T-helper 1 cell treated with Interleukin-12 subunit alpha and Interleukin-12 subunit beta and Interleukin-4 antibody, amounts not matched to agents 30 μg/mL and 1 μg/mL, for 36 hours (primary cell): ENCODE measurements around the gene CHN2.

Experiments used
- H3K27ac Mint-ChIP-seq: one replicate; pipeline ENCODE4 v1.8.0; 2021; ENCODE audit warnings: mild to moderate bottlenecking, mixed read lengths
- H3K27me3 Mint-ChIP-seq: one replicate; pipeline ENCODE4 v1.8.0; 2021; ENCODE audit warnings: low read depth, mixed read lengths
- H3K36me3 Mint-ChIP-seq: one replicate; pipeline ENCODE4 v1.8.0; 2021; ENCODE audit warnings: low read depth, mixed read lengths
- H3K4me1 Mint-ChIP-seq: one replicate; pipeline ENCODE4 v1.8.0; 2021; ENCODE audit warnings: low read depth, mixed read lengths
- H3K4me3 Mint-ChIP-seq: one replicate; pipeline ENCODE4 v1.8.0; 2021; ENCODE audit warnings: mild to moderate bottlenecking, moderate library complexity, mixed read lengths
- H3K9me3 Mint-ChIP-seq: one replicate; pipeline ENCODE4 v1.8.0; 2021; ENCODE audit warnings: mixed read lengths

CHN2 gene

GRCh38 chr7:29320577-29320976, 126.0 kb downstream of the CHN2 start:
- Mint-ChIP-seq H3K27me3 (peaks cover 6% of the 10 kb centered on the region), H3K27ac (no peak overlapping the region)

GRCh38 chr7:29322023-29322712, 127.6 kb downstream of the CHN2 start:
- Mint-ChIP-seq H3K27ac (no peak overlapping the region), H3K9me3 (no peaks in the 10 kb centered on the region), H3K4me3 (no peak overlapping the region), H3K4me1 (no peaks in the 10 kb centered on the region), H3K27me3 (peaks cover 11% of the 10 kb centered on the region), H3K36me3 (no peaks in the 10 kb centered on the region)

More at GRCh38 chr7:29320577-29320976, 126.0 kb downstream of the CHN2 start:
- no peaks in the 10 kb centered on the region for H3K4me1 Mint-ChIP-seq
- H3K4me3 Mint-ChIP-seq, result no peak overlapping the region
- no peaks in the 10 kb centered on the region for H3K36me3 Mint-ChIP-seq
- H3K9me3 Mint-ChIP-seq, result no peaks in the 10 kb centered on the region

- no peaks in the 10 kb centered on the region for H3K36me3 Mint-ChIP-seq
- H3K4me3 Mint-ChIP-seq, result no peak overlapping the region
- no peaks in the 10 kb centered on the region for H3K9me3 Mint-ChIP-seq
- H3K27me3 Mint-ChIP-seq, result peaks cover 8% of the 10 kb centered on the region
- H3K4me1 Mint-ChIP-seq, result no peaks in the 10 kb centered on the region
- no peak overlapping the region for H3K27ac Mint-ChIP-seq
Observed at GRCh38 chr7:29325476-29325875, 130.9 kb downstream of the CHN2 start.

- H3K4me1 Mint-ChIP-seq, result no peaks in the 10 kb centered on the region
- no peak overlapping the region for H3K4me3 Mint-ChIP-seq
- H3K9me3 Mint-ChIP-seq, result no peaks in the 10 kb centered on the region
- no peak overlapping the region for H3K27ac Mint-ChIP-seq
- peaks cover 8% of the 10 kb centered on the region for H3K27me3 Mint-ChIP-seq
- no peaks in the 10 kb centered on the region for H3K36me3 Mint-ChIP-seq
Observed at GRCh38 chr7:29326864-29327263, 132.3 kb downstream of the CHN2 start.

GRCh38 chr7:29327455-29327854, 132.9 kb downstream of the CHN2 start:
- H3K4me3 Mint-ChIP-seq, result no peak overlapping the region
- H3K4me1 Mint-ChIP-seq, result no peaks in the 10 kb centered on the region
- no peak overlapping the region for H3K27ac Mint-ChIP-seq
- H3K27me3 Mint-ChIP-seq, result peaks cover 8% of the 10 kb centered on the region
- H3K36me3 Mint-ChIP-seq, result no peaks in the 10 kb centered on the region
- H3K9me3 Mint-ChIP-seq, result no peaks in the 10 kb centered on the region

- H3K36me3 Mint-ChIP-seq, result no peaks in the 10 kb centered on the region
- H3K4me1 Mint-ChIP-seq, result no peaks in the 10 kb centered on the region
- H3K9me3 Mint-ChIP-seq, result no peaks in the 10 kb centered on the region
- no peak overlapping the region for H3K27ac Mint-ChIP-seq
- no peak overlapping the region for H3K4me3 Mint-ChIP-seq
- H3K27me3 Mint-ChIP-seq, result peaks cover 12% of the 10 kb centered on the region
Observed at GRCh38 chr7:29328045-29328444, 133.5 kb downstream of the CHN2 start.

- Mint-ChIP-seq H3K27ac (no peak overlapping the region), H3K9me3 (no peaks in the 10 kb centered on the region)
Observed at GRCh38 chr7:29328811-29329210, 134.2 kb downstream of the CHN2 start.

GRCh38 chr7:29329686-29330085, 135.1 kb downstream of the CHN2 start:
- Mint-ChIP-seq H3K4me1 (no peaks in the 10 kb centered on the region), H3K36me3 (no peaks in the 10 kb centered on the region), H3K4me3 (no peak overlapping the region), H3K27me3 (peaks cover 12% of the 10 kb centered on the region), H3K9me3 (no peaks in the 10 kb centered on the region), H3K27ac (no peak overlapping the region)

More at GRCh38 chr7:29328811-29329210, 134.2 kb downstream of the CHN2 start:
- Mint-ChIP-seq H3K27me3 (peaks cover 12% of the 10 kb centered on the region), H3K4me3 (no peak overlapping the region), H3K36me3 (no peaks in the 10 kb centered on the region), H3K4me1 (no peaks in the 10 kb centered on the region)

- Mint-ChIP-seq H3K36me3 (no peaks in the 10 kb centered on the region), H3K4me1 (no peaks in the 10 kb centered on the region), H3K9me3 (no peaks in the 10 kb centered on the region), H3K4me3 (no peak overlapping the region), H3K27me3 (peaks cover 12% of the 10 kb centered on the region), H3K27ac (no peak overlapping the region)
Observed at GRCh38 chr7:29330136-29330535, 135.6 kb downstream of the CHN2 start.

- Mint-ChIP-seq H3K9me3 (no peaks in the 10 kb centered on the region), H3K4me3 (no peak overlapping the region), H3K27me3 (peaks cover 12% of the 10 kb centered on the region), H3K36me3 (no peaks in the 10 kb centered on the region), H3K4me1 (no peaks in the 10 kb centered on the region), H3K27ac (no peak overlapping the region)
Observed at GRCh38 chr7:29331163-29331562, 136.6 kb downstream of the CHN2 start.

- peaks cover 4% of the 10 kb centered on the region for H3K27me3 Mint-ChIP-seq
- no peaks in the 10 kb centered on the region for H3K9me3 Mint-ChIP-seq
- no peak overlapping the region for H3K27ac Mint-ChIP-seq
- peaks cover 5% of the 10 kb centered on the region for H3K4me1 Mint-ChIP-seq
- H3K4me3 Mint-ChIP-seq, result no peak overlapping the region
- H3K36me3 Mint-ChIP-seq, result no peaks in the 10 kb centered on the region
Observed at GRCh38 chr7:29332042-29332811, 137.7 kb downstream of the CHN2 start.

GRCh38 chr7:29332875-29333855, 138.6 kb downstream of the CHN2 start:
- Mint-ChIP-seq H3K9me3 (no peaks in the 10 kb centered on the region), H3K27me3 (peaks cover 4% of the 10 kb centered on the region), H3K4me3 (no peak overlapping the region), H3K27ac (no peak overlapping the region), H3K4me1 (peaks cover 12% of the 10 kb centered on the region), H3K36me3 (no peaks in the 10 kb centered on the region)

- H3K36me3 Mint-ChIP-seq, result no peaks in the 10 kb centered on the region
Observed at GRCh38 chr7:29335188-29336083, 140.9 kb downstream of the CHN2 start.

More at GRCh38 chr7:29335188-29336083, 140.9 kb downstream of the CHN2 start:
- Mint-ChIP-seq H3K27me3 (peaks cover 4% of the 10 kb centered on the region), H3K4me1 (peaks cover 12% of the 10 kb centered on the region), H3K27ac (no peak overlapping the region), H3K4me3 (no peak overlapping the region), H3K9me3 (no peaks in the 10 kb centered on the region)
